ENCODE results near the gene CBLN2.

DNA sequence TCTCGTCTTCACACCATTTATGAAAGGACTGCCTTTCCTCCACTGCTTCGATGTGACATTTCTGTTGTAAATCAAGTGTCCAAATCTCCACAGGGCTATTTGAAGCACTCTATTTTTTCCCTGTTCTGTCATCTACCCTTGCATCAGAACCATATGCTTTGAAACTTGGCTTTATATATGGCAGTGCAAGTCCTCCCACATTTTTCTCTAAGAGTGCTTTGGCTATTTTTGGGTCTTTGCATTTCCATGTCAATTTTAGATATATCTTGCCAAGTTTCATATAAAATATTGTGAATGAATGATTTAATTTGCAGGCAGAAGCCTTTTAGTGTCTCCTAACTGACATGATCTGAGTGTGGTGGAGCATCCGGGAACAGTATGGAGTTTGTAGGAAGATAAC, 37.8 kb upstream of the CBLN2 start:
- no peak for TF ChIP-seq ZNF670 (CRISPR knock-in tag; IDR thresholded peaks at IDR 0.05; ENCODE audit: borderline replicate concordance)
- no peak for TF ChIP-seq ARNT (IDR thresholded peaks at IDR 0.05)
- TF ChIP-seq, protein P1, sequence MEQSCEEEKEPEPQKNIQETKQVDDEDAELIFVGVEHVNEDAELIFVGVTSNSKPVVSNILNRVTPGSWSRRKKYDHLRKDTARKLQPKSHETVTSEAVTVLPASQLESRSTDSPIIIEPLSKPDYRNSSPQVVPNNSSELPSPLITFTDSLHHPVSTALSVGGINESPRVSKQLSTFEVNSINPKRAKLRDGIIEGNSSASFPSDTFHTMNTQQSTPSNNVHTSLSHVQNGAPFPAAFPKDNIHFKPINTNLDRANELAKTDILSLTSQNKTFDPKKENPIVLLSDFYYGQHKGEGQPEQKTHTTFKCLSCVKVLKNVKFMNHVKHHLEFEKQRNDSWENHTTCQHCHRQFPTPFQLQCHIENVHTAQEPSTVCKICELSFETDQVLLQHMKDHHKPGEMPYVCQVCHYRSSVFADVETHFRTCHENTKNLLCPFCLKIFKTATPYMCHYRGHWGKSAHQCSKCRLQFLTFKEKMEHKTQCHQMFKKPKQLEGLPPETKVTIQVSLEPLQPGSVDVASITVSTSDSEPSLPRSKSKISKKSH (CRISPR knock-in tag; IDR thresholded peaks at IDR 0.05; ENCODE audit: borderline replicate concordance), result no peak
- no peak for TF ChIP-seq FOXO1 (CRISPR knock-in tag; IDR thresholded peaks at IDR 0.05)
- no peak for TF ChIP-seq RAD51 (IDR thresholded peaks at IDR 0.05; ENCODE audit: borderline replicate concordance)
- TF ChIP-seq MXI1 (IDR thresholded peaks at IDR 0.05; ENCODE audit: borderline replicate concordance, low read depth, low read length), result no peak
- TF ChIP-seq, protein P2, sequence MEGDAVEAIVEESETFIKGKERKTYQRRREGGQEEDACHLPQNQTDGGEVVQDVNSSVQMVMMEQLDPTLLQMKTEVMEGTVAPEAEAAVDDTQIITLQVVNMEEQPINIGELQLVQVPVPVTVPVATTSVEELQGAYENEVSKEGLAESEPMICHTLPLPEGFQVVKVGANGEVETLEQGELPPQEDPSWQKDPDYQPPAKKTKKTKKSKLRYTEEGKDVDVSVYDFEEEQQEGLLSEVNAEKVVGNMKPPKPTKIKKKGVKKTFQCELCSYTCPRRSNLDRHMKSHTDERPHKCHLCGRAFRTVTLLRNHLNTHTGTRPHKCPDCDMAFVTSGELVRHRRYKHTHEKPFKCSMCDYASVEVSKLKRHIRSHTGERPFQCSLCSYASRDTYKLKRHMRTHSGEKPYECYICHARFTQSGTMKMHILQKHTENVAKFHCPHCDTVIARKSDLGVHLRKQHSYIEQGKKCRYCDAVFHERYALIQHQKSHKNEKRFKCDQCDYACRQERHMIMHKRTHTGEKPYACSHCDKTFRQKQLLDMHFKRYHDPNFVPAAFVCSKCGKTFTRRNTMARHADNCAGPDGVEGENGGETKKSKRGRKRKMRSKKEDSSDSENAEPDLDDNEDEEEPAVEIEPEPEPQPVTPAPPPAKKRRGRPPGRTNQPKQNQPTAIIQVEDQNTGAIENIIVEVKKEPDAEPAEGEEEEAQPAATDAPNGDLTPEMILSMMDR (CRISPR knock-in tag; IDR thresholded peaks at IDR 0.05), result no peak
- TF ChIP-seq, protein P3, sequence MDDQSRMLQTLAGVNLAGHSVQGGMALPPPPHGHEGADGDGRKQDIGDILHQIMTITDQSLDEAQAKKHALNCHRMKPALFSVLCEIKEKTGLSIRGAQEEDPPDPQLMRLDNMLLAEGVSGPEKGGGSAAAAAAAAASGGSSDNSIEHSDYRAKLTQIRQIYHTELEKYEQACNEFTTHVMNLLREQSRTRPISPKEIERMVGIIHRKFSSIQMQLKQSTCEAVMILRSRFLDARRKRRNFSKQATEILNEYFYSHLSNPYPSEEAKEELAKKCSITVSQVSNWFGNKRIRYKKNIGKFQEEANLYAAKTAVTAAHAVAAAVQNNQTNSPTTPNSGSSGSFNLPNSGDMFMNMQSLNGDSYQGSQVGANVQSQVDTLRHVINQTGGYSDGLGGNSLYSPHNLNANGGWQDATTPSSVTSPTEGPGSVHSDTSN (CRISPR knock-in tag; IDR thresholded peaks at IDR 0.05; ENCODE audit: borderline replicate concordance), result no peak
- no peak for TF ChIP-seq NAIF1 (CRISPR knock-in tag; IDR thresholded peaks at IDR 0.05; ENCODE audit: borderline replicate concordance)
- TF ChIP-seq MLLT10 (CRISPR knock-in tag; IDR thresholded peaks at IDR 0.05), result no peak
- no peak for TF ChIP-seq GABPA (IDR thresholded peaks at IDR 0.05; ENCODE audit: low read depth, low read length)
- TF ChIP-seq GABPA (CRISPR knock-in tag; IDR thresholded peaks at IDR 0.05; ENCODE audit: low read depth), result no peak
- no peak for TF ChIP-seq KLF16 (CRISPR knock-in tag; IDR thresholded peaks at IDR 0.05)
